GM12865 (cell line): Measurements from ENCODE around the gene PAN2.

Source experiments
- DNase-seq: peaks from one replicate; pipeline ENCODE4 v3.0.0; 2010; ENCODE audit warnings: low read depth
- H3K4me3 ChIP-seq: 2 replicates; pipeline ENCODE4 v1.5.1; 2011; ENCODE audit warnings: mild to moderate bottlenecking, low read depth, low read length, control low read depth
- TF ChIP-seq, protein P1 (sequence below): IDR thresholded peaks from 2 replicates; pipeline ENCODE4 v1.5.1; 2011; ENCODE audit warnings: low read length, control low read depth, low read depth, inconsistent platforms; ENCODE audit not compliant: insufficient read depth; ENCODE audit errors: missing control alignments

The PAN2 gene

DNA sequence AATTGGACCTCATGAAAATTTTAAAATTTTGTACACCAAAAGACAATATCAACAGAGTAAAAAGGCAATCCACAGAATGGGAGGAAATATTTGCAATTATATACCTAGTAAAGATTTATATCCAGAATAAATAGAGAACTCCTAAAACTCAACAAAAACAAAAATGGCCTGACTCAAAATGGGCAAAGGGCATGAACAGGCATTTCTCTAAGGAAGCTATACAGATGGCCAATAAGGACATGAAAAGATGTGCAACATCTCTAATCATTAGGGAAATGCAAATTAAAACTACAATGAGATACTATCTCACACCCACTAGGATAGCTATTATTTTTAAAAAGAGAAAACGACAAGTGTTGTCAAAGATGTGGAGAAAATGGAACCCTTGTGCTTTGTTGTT lies 39.7 kb upstream of the PAN2 start:
- TF ChIP-seq, protein P1, sequence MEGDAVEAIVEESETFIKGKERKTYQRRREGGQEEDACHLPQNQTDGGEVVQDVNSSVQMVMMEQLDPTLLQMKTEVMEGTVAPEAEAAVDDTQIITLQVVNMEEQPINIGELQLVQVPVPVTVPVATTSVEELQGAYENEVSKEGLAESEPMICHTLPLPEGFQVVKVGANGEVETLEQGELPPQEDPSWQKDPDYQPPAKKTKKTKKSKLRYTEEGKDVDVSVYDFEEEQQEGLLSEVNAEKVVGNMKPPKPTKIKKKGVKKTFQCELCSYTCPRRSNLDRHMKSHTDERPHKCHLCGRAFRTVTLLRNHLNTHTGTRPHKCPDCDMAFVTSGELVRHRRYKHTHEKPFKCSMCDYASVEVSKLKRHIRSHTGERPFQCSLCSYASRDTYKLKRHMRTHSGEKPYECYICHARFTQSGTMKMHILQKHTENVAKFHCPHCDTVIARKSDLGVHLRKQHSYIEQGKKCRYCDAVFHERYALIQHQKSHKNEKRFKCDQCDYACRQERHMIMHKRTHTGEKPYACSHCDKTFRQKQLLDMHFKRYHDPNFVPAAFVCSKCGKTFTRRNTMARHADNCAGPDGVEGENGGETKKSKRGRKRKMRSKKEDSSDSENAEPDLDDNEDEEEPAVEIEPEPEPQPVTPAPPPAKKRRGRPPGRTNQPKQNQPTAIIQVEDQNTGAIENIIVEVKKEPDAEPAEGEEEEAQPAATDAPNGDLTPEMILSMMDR: no peak
- H3K4me3 ChIP-seq: no peak overlapping the region
- no peak for DNase-seq

DNA sequence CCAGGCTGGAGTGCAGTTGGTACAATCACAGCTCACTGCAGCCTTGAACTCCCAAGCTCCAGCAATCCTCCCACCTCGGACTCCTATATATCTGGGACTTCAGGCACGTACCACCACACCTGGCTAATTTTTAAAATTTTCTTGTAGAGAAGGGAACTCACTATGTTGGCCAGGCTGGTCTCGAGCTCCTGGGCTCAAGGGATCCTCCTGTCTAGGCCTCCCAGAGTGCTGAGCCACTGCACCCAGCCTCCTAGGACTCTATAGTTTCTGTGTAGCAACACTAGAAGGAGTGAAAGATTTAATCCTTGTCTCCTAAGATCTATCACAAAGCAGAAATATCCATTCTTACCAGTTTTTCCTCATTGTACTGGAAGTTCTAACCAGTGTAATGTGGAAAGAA lies 33.1 kb upstream of the PAN2 start:
- TF ChIP-seq, protein P1: no peak
- no peak for DNase-seq
- H3K4me3 ChIP-seq: no peak overlapping the region

DNA sequence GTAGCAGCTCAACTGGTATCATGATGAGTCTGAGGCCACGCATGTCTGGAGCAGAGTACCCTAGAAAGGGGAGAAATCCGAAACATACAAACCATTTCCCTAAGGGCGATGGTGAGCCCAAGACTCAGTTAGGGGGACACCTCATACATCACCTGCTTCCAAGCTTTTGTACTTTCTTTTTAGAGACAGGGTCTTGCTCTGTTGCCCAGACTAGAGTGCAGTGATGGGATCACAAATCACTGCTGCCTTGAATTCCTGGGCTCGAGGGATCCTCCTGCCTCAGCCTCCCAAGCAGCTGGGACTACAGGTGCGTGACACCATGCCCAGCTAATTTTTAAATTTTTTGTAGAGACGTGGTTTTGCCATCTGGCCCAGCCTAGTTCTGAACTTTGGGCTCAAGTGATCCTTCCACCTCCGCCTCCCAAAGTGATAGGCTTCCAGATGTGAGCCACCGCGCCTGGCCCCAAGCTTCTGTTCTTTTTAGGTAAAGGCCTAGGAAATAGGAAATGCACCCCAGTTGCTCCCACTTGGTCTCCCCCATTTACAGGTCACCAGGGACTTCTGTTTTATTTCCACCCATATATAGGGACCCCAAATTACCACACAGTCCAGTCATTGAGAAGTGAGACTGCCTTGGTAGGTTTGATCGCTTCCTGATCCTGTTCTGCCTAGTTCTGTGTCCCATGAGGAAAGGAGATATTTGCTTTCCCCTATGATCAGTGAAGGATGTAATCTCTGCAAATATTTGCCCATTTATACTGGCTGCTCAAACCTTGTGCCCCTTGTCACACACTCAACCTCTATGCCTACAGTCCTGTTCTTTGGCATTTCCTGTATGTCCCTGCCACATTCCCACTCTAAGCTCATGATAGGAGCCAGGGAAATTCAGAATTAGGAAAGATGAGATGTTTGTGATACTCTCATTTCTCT lies 28.6 kb upstream of the PAN2 start, which contains the start of gene APOF:
TSS of gene APOF (minus strand) at position 728 of the 930 bp plus-strand sequence. CDS start at position 616, 112 bp downstream.
- no peak for DNase-seq
- no peak within 1 kb of the TSS for H3K4me3 ChIP-seq
- TF ChIP-seq, protein P1: no peak

DNA sequence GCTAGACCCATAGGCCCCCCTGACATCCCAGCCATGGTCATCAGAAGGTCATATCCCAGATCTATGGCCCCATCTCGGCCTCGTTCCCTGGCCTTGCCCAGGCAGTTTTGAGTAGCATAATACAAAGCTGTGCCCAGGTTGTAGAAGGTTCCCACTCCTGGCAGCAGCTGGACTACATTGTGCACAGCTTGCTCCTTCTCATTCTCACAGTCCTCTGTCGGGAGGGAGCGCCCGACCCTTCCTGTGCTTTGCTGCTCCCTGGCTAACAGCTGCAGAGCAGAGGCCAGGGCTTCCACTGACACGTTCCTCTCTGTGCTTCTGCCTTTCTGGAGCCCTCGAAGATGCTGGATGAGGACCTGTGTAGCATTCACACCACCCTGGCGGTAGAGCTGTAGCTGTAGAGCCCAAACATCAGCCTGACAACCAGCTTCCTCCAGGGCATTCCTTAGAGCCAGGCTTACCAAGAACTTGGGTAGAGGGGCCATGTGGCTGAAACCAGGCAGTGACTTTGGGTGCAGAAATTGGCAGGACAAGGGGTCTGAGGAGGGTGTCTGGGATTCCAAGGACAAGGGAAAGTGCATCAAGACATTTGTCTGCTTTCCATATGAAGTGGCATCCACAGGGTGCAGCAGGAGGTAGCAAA lies 27.8 kb upstream of the PAN2 start:
- H3K4me3 ChIP-seq: no peak overlapping the region
- no peak for DNase-seq

DNA sequence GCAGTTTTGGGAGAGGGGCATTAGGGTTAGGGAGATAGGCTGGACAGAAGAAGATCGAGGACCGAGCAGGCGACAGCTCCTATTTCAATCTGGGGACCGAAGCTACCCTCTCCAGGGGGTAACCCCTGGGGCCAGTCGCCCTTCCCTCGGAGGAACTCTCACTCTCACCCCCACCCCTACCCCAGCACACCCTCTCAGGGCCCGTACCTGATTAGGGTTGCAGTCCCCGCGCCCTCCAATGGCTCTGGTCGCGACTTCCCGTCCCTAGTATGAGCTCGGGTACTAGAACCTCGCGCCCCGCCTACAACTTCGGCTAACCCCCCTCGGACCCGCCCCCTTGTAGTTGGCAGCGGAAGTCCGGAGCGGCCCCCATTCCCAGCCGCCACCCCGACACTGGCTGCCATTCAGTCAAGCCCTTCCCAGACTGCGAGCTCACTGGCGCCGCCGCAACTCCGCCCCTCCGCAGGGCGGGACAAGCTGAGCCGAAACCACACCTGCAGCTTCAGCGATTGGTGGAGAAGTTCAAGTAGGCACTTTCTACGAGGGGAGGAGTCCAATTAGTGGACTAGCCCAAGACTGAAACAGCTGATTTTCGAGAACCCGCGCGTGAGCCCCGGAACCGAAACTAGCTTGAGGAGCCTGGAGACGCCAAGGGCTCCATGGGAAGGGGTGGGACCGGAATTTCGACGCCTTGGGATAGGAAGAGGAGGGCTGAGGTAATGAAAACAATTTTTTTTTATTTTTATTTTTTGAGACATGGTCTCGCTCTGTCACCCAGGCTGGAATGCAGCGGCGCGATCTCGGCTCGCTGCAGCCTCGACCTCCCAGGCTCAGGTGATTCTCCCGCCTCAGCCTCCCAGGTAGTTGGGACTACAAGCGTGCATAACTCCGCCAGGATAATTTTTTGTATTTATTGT lies 26.3 kb upstream of the PAN2 start, which contains the start of gene STAT2:
TSS of gene STAT2 (minus strand) at position 257 of the 917 bp plus-strand sequence. CDS start 3,536 bp downstream, outside the sequence.
- peak within 1 kb of the TSS; percentile 96 for H3K4me3 ChIP-seq
- DNase-seq: peak; percentile 100
- TF ChIP-seq, protein P1: no peak

More for the DNA sequence above, 27.8 kb upstream of the PAN2 start:
- TF ChIP-seq, protein P1: no peak

DNA sequence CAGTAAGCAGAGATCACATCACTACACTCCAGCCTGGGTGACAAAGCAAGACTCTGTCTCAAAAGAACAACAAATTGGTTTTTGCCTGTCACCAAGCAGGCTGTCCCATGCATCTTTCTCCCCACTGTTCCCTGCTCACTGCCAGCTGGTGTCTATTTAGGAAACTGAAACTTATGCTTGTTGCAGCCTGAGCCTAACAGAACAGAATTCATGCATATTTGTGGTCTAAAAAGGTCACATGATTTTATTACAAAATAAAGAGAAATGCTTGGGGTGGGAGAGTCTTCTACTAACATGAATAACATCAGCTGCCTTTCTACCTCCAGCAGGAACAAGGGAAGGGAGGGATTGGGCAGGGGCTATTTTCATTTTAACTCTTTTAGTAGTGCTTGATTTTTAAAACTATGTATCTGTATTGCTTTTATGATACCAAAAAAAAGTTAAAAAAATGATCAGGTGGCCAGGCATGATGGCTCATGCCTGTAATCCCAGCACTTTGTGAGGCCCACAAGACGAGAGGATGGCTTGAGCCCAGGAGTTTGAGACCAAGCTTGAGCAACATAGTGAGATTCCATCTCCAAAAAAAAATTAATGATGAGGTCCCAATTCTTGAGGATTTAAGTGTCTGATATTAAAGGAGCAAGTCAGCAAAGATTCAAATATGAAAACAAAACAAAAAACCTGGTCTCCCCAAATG lies 25.2 kb upstream of the PAN2 start:
- DNase-seq: peak; percentile 73
- H3K4me3 ChIP-seq: peak overlapping the region; percentile 96
- TF ChIP-seq, protein P1: no peak
